Panc1 (cell line): Measurements from ENCODE around the gene PNKD.

Source experiments
- CTCF ChIP-seq: fragments of 450-650 bp; IDR thresholded peaks from 2 replicates; pipeline ENCODE4 v1.5.1; 2017; ENCODE audit warnings: mild to moderate bottlenecking
- REST ChIP-seq, 2 experiments: IDR thresholded peaks; 2 replicates each; pipeline ENCODE4 v1.6.1; 2011 to 2012; ENCODE audit warnings: low read depth in 2 of 2, control low read depth in 1 of 2, low read length in 1 of 2, mild to moderate bottlenecking in 1 of 2, moderate library complexity in 1 of 2; ENCODE audit not compliant: insufficient read depth in 1 of 2

- TF ChIP-seq CTCF (no peak), REST (IDR thresholded peaks at IDR 0.05; ENCODE audit: insufficient read depth in 1 of 2, low read depth in 2 of 2, low read length in 1 of 2) (no peak)
Measured at GRCh38 chr2:218343591-218343990, 73.3 kb downstream of the PNKD start.
